CD8-positive, alpha-beta memory T cell (primary cell): ENCODE measurements around the gene CHKA. TPM values are rescaled to one million over a fixed set of nuclear protein-coding genes. Genes with fewer than 3 reads are reported as not detected.

Source experiments
- CTCF ChIA-PET: fragments of 350-600 bp; sonication (Branson Sonifier 250); formaldehyde crosslinking; loops from one replicate; lab custom pipeline; 2021; ENCODE audit warnings: antibody characterized with exemption; lab: Charles Lee
- POLR2A ChIA-PET: fragments of 350-600 bp; sonication (Branson Sonifier 250); formaldehyde crosslinking; loops from one replicate; lab custom pipeline; 2021; ENCODE audit warnings: antibody characterized with exemption; lab: Charles Lee
- DNase-seq, 5 donors: peaks; one replicate each; pipeline versions ENCODE4 v3.0.0 to v3.0.0-alpha.2; 2020 to 2022; ENCODE audit warnings: mixed read lengths in 1 of 5
- H3K27ac ChIP-seq: one replicate; pipeline ENCODE4 v1.7.0; 2013; ENCODE audit warnings: low read depth, mild to moderate bottlenecking, low read length, moderate library complexity
- H3K27me3 ChIP-seq: 2 replicates; pipeline ENCODE4 v1.7.0; 2013; ENCODE audit warnings: low read length, mild to moderate bottlenecking; ENCODE audit not compliant: insufficient read depth, poor library complexity, severe bottlenecking
- H3K36me3 ChIP-seq: 2 replicates; pipeline ENCODE4 v1.7.0; 2013; ENCODE audit warnings: mild to moderate bottlenecking, low read length, moderate library complexity; ENCODE audit not compliant: insufficient read depth
- H3K4me1 ChIP-seq: 2 replicates; pipeline ENCODE4 v1.7.0; 2013; ENCODE audit warnings: mild to moderate bottlenecking, low read length, moderate library complexity; ENCODE audit not compliant: insufficient read depth
- H3K4me3 ChIP-seq: 2 replicates; pipeline ENCODE4 v1.7.0; 2013; ENCODE audit warnings: mild to moderate bottlenecking, low read length
- H3K9me3 ChIP-seq: 2 replicates; pipeline ENCODE4 v1.7.0; 2013; ENCODE audit warnings: mild to moderate bottlenecking, low read length
- H3K27ac Mint-ChIP-seq, 8 donors: one replicate each; pipeline ENCODE4 v1.8.0; 2020 to 2021; ENCODE audit warnings: mixed read lengths in 8 of 8, mild to moderate bottlenecking in 6 of 8, inconsistent platforms in 3 of 8, moderate library complexity in 3 of 8
- H3K27me3 Mint-ChIP-seq, 2 donors: one replicate each; pipeline ENCODE4 v1.8.0; 2020 to 2021; ENCODE audit warnings: mixed read lengths in 2 of 2, mild to moderate bottlenecking in 1 of 2, moderate library complexity in 1 of 2
- H3K36me3 Mint-ChIP-seq, 3 donors: one replicate each; pipeline ENCODE4 v1.8.0; 2020 to 2021; ENCODE audit warnings: mixed read lengths in 3 of 3, inconsistent platforms in 1 of 3, mild to moderate bottlenecking in 1 of 3
- H3K4me1 Mint-ChIP-seq, 3 donors: one replicate each; pipeline ENCODE4 v1.8.0; 2020 to 2021; ENCODE audit warnings: mixed read lengths in 3 of 3, inconsistent platforms in 1 of 3, mild to moderate bottlenecking in 1 of 3
- H3K4me3 Mint-ChIP-seq, 7 donors: one replicate each; pipeline ENCODE4 v1.8.0; 2020 to 2021; ENCODE audit warnings: mixed read lengths in 7 of 7, mild to moderate bottlenecking in 6 of 7, moderate library complexity in 4 of 7, inconsistent platforms in 2 of 7
- H3K9me3 Mint-ChIP-seq, 5 donors: one replicate each; pipeline ENCODE4 v1.8.0; 2020 to 2022; ENCODE audit warnings: mixed read lengths in 5 of 5, mild to moderate bottlenecking in 3 of 5, moderate library complexity in 2 of 5, inconsistent platforms in 1 of 5
- polyA plus RNA-seq: library from polyadenylated mRNA; unstranded; fragments of 300-500 nt; fragmentation: Illumina TruSeq; gene quantifications from one replicate; pipeline ENCODE4 v1.2.3, GENCODE V29; 2021
- total RNA-seq, 2 experiments: library from RNA; stranded (reverse); gene quantifications; one replicate each; pipeline ENCODE4 v1.2.3, GENCODE V29; 2021

CHKA gene
- total and polyA plus RNA-seq, 3 experiments from 2014 or later, result 3.1 to 14.0 (median 11.6) TPM

DNA sequence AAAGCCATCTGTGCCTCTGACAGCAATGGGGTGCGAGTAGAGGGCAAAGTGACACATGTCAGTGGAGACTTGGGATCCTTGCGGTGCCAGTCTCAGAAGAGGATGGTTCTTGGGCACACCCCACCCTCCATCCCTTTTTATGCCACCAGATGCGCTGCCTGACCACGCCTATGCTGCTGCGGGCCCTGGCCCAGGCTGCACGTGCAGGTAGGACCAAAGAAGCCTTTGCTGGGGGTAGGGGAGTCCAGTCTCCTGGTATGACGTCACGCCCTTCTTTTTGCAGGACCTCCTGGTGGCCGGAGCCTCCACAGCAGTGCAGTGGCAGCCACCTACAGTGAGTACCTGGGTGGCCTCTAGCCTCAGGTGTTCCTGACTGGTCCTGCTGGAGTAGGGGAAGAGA is 89.2 kb downstream of the CHKA start:
- peaks cover 0 to 3% of the 10 kb centered on the region in 2 donors for H3K27me3 Mint-ChIP-seq
- ChIA-PET CTCF (no interaction called here), POLR2A (interaction anchor here (2.6 kb wide), 1 partner anchor 9 kb away, joined by 7 read pairs; no protein-coding TSS in a partner anchor)
- no peak overlapping the region for H3K27ac ChIP-seq
- peak overlapping the region; percentile 48 to 96 (median 71) for H3K27ac Mint-ChIP-seq
- peaks cover 18 to 33% (median 22%) of the 10 kb centered on the region in 3 donors for H3K4me1 Mint-ChIP-seq
- peaks cover 24% of the 10 kb centered on the region for H3K4me1 ChIP-seq
- H3K36me3 ChIP-seq, result peaks cover 12% of the 10 kb centered on the region
- H3K9me3 Mint-ChIP-seq, result no peaks in the 10 kb centered on the region
- peak overlapping the region; percentile 72 to 99 (median 93) for H3K4me3 Mint-ChIP-seq
- H3K9me3 ChIP-seq, result no peaks in the 10 kb centered on the region
- H3K27me3 ChIP-seq, result no peaks in the 10 kb centered on the region
- H3K4me3 ChIP-seq, result peak overlapping the region; percentile 72
- DNase-seq, result no peak
- peaks cover 0 to 32% (median 0%) of the 10 kb centered on the region in 3 donors for H3K36me3 Mint-ChIP-seq

DNA sequence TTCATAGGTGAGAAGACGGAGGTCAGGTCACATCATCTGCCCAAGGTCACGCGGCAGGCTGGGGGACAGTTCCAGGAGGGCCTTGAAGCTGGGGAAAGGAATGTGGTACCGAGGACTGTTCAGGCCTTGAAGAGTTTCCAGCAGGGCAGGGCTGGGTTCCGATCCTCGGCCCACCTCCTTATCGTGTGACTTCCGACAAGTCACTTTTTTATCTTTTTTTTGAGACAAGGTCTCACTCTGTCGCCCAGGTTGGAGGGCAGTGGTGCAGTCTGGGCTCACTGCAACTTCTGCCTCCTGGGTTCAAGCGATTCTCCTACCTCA is 90.1 kb downstream of the CHKA start:
- H3K4me1 Mint-ChIP-seq, result peaks cover 12 to 24% (median 20%) of the 10 kb centered on the region in 3 donors
- peak overlapping the region; percentile 57 to 96 (median 93) for H3K27ac Mint-ChIP-seq
- H3K4me3 ChIP-seq, result peak overlapping the region; percentile 72
- H3K9me3 Mint-ChIP-seq, result no peaks in the 10 kb centered on the region
- H3K9me3 ChIP-seq, result no peaks in the 10 kb centered on the region
- no peak for DNase-seq
- peak overlapping the region; percentile 89 to 99 (median 96) for H3K4me3 Mint-ChIP-seq
- H3K27me3 ChIP-seq, result no peaks in the 10 kb centered on the region
- peak overlapping the region; percentile 74 for H3K27ac ChIP-seq
- peaks cover 12% of the 10 kb centered on the region for H3K36me3 ChIP-seq
- H3K36me3 Mint-ChIP-seq, result peaks cover 0 to 27% (median 0%) of the 10 kb centered on the region in 3 donors
- ChIA-PET POLR2A (interaction anchor here (2.6 kb wide), 1 partner anchor 10 kb away, joined by 7 read pairs; no protein-coding TSS in a partner anchor), CTCF (interaction anchor here (1.2 kb wide), 1 partner anchor 75 kb away, joined by 3 read pairs; no protein-coding TSS in a partner anchor)
- peaks cover 15% of the 10 kb centered on the region for H3K4me1 ChIP-seq
- H3K27me3 Mint-ChIP-seq, result peaks cover 0 to 3% of the 10 kb centered on the region in 2 donors

DNA sequence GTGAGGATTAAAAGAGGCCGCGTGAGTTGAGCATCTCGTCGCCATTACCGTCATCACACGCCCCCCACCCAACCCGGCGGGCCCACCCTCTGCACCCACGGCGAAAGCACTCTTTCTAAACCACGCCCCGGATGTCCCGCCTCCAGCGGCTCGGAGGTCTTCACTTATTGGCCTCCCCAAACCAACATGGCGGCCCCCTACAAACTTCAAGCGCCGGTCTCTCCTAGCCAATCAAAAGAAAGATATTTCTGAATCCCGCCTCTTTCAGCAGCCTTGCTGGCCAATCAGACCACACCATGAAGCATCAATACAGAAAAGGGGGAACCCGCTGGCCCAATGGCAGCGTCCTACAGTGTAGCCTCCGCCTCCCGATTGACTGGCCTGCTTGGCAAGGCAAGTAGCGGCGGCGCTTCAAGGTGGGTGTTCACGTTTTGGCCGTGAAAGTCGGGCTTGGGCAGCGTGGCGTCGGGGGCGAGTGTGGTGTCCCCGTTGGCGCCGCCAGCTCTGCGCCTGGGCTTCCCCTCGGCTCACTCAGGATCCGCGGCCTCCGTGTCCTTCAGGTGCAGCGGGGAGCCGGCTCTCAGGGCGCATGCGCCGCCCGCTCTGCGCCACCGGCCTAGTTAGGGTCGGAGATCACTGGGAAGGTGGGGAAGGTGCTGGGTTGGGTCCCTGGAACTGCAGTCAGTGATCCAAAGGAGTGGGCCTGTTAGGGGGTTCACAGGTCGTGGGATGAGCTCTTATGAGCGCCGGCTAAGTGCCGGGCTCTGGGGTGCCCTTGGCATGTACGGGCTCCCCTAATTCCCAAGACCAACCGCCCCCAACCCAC is 90.7 kb downstream of the CHKA start, which contains the start of gene NDUFS8:
Gene NDUFS8, plus strand, starts transcription at position 364 of the 826 bp plus-strand sequence. CDS start 1,471 bp downstream, outside the sequence.
- Histone ChIP-seq H3K4me1 (peaks cover 15% of the 10 kb centered on the region), H3K27ac (peak within 1 kb of the TSS; percentile 74), H3K4me3 (peak within 1 kb of the TSS; percentile 72), H3K9me3 (no peaks in the 10 kb centered on the region), H3K27me3 (no peaks in the 10 kb centered on the region), H3K36me3 (peaks cover 12% of the 10 kb centered on the region)
- H3K27ac Mint-ChIP-seq, result peak within 1 kb of the TSS; percentile 57 to 96 (median 93)
- CTCF ChIA-PET, result interaction anchor here (1.2 kb wide), 1 partner anchor 75 kb away, joined by 3 read pairs; no protein-coding TSS in a partner anchor
- H3K4me1 Mint-ChIP-seq, result peaks cover 12 to 24% (median 20%) of the 10 kb centered on the region in 3 donors
- H3K4me3 Mint-ChIP-seq, result peak within 1 kb of the TSS; percentile 89 to 99 (median 96)
- peak; percentile 90 to 98 (median 97) for DNase-seq
- peaks cover 0 to 1% (median 0%) of the 10 kb centered on the region in 5 donors for H3K9me3 Mint-ChIP-seq
- POLR2A ChIA-PET, result interaction anchor here (2.6 kb wide), 1 partner anchor 11 kb away, joined by 7 read pairs; no protein-coding TSS in a partner anchor
- peaks cover 0 to 26% (median 0%) of the 10 kb centered on the region in 3 donors for H3K36me3 Mint-ChIP-seq
- peaks cover 0 to 3% of the 10 kb centered on the region in 2 donors for H3K27me3 Mint-ChIP-seq

DNA sequence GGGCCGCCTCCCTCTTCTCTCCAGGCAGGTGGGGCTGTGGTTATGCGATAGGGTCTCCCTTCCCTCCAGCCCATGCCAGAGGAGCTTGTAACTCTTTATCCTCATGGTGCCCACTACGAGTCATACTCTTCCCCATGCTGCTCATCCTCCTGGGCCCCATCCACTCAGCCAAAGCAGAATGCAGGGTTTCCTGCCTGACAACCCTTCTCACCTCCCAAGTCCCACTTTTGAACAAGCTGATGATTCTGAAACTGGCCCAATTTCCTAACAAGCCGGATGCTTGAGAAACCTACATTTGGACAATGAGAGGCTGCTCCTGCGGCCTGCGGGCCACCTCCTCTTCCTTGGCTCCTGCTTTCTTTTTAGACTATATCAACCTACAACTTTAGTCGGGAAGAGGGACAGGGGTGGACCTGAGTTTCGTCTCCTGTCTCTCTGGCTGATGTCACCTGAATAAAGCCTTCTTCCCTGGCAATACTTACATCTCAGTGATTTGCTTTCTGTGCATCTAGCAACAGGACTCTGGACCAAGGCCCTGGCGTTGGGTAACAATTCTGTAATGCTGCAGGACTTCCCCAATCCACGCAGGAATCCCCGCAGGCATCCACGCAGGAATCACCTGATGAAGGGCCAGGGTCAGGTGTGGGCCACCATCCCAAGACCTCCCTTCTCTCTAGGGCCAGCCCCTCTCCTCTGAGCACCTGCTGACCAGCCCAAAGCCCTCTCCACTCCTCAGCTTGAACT is 92.2 kb downstream of the CHKA start:
- Mint-ChIP-seq H3K27ac (no peak overlapping the region), H3K9me3 (peaks cover 0 to 5% (median 0%) of the 10 kb centered on the region in 5 donors), H3K36me3 (peaks cover 0 to 19% (median 0%) of the 10 kb centered on the region in 3 donors), H3K4me3 (peak overlapping the region in 6 of 7 donors; percentile 51 to 98 (median 94)), H3K4me1 (peaks cover 12 to 24% (median 20%) of the 10 kb centered on the region in 3 donors), H3K27me3 (peaks cover 0 to 3% of the 10 kb centered on the region in 2 donors)
- CTCF ChIA-PET, result no interaction called here
- no peaks in the 10 kb centered on the region for H3K9me3 ChIP-seq
- H3K27ac ChIP-seq, result no peak overlapping the region
- H3K27me3 ChIP-seq, result no peaks in the 10 kb centered on the region
- no peak for DNase-seq
- peaks cover 9% of the 10 kb centered on the region for H3K36me3 ChIP-seq
- no peak overlapping the region for H3K4me3 ChIP-seq
- H3K4me1 ChIP-seq, result peaks cover 15% of the 10 kb centered on the region
- POLR2A ChIA-PET, result interaction anchor here (2.6 kb wide), 1 partner anchor 12 kb away, joined by 7 read pairs; no protein-coding TSS in a partner anchor

DNA sequence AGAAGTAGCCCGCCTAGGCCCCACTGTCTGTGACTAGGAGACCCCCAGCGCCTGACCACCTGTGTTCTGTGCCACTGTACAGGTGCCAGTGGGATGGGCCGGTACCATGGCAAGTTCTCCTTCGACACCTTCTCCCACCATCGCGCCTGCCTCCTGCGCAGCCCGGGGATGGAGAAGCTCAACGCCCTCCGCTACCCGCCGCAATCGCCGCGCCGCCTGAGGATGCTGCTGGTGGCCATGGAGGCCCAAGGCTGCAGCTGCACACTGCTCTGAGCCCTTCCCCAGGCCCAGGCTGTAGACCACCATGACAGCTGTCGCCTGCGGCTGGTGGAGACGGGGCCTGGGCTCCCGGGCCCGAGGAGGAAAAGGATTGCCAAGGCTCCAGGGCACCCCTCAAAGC is 93.5 kb downstream of the CHKA start:
- CTCF ChIA-PET, result no interaction called here
- Mint-ChIP-seq H3K4me1 (peaks cover 12 to 24% (median 20%) of the 10 kb centered on the region in 3 donors), H3K36me3 (peaks cover 0 to 13% (median 0%) of the 10 kb centered on the region in 3 donors), H3K4me3 (no peak overlapping the region), H3K27ac (no peak overlapping the region), H3K27me3 (peaks cover 0 to 3% of the 10 kb centered on the region in 2 donors), H3K9me3 (peaks cover 0 to 5% (median 0%) of the 10 kb centered on the region in 5 donors)
- H3K27ac ChIP-seq, result no peak overlapping the region
- peaks cover 15% of the 10 kb centered on the region for H3K4me1 ChIP-seq
- H3K4me3 ChIP-seq, result no peak overlapping the region
- POLR2A ChIA-PET, result no interaction called here
- H3K9me3 ChIP-seq, result no peaks in the 10 kb centered on the region
- no peaks in the 10 kb centered on the region for H3K27me3 ChIP-seq
- no peak for DNase-seq
- no peaks in the 10 kb centered on the region for H3K36me3 ChIP-seq

DNA sequence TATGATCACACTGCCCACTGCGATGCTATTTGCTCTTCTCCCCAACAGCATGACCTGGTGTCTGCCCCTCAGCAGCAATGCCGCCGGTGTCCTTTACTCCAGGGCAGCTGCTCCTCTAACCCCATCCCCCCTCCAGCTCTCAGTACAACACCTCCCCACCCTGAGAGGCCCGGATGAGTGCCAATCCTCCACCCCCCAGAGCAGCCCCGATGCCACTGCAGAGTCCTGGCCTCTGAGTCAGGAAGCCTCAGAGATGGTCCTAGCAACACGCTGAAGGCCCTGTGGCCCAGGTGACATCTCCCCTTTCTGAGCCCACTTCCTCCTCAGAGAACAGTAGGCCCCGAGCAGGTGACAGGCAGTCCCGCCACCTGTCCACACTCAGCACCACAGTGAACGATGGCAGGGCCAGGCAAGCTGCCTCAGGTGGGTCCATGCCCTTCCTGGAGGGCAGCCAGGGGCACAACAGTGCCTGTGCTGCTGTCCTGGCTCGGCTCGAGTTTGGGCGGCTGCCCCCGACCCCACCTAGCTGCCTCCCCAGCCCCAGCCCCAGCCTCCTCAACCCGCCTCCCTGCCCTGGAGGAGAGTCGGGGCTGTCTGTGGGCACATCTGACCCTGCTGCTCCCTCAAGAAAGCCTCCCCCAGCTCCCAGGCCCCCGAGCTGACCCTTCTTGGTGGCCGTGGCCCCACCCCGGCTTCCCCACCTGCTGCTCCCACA is 94.6 kb downstream of the CHKA start:
- Histone ChIP-seq H3K4me3 (no peak overlapping the region), H3K4me1 (peaks cover 7% of the 10 kb centered on the region), H3K36me3 (no peaks in the 10 kb centered on the region), H3K27me3 (no peaks in the 10 kb centered on the region), H3K27ac (no peak overlapping the region), H3K9me3 (no peaks in the 10 kb centered on the region)
- DNase-seq, result no peak
- POLR2A ChIA-PET, result no interaction called here
- CTCF ChIA-PET, result no interaction called here
- Mint-ChIP-seq H3K36me3 (peaks cover 0 to 9% (median 0%) of the 10 kb centered on the region in 3 donors), H3K4me1 (peaks cover 8 to 18% (median 16%) of the 10 kb centered on the region in 3 donors), H3K4me3 (peak overlapping the region in 1 of 7 donors; percentile 38), H3K27ac (no peak overlapping the region), H3K27me3 (peaks cover 0 to 3% of the 10 kb centered on the region in 2 donors), H3K9me3 (peaks cover 0 to 5% (median 0%) of the 10 kb centered on the region in 5 donors)

DNA sequence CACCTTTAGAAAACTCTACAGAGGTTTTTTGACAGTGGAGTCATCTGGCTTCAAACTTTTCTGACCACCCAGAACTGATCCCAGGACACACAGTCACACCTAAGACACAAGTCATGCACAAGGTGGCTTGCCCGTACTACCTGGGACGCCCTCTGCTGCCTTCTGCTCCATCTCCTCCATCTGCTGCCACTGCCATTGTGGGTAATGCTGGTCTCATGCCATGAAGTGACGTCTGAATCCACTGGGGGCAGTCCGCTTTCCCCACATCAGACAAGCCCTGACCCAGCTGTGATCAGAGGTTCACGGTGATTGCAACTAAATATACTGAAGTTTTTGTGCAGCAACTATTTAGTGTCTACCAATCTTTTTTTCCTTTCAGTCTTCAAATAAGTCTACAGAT is 96.1 kb downstream of the CHKA start:
- Histone ChIP-seq H3K9me3 (no peaks in the 10 kb centered on the region), H3K4me3 (no peak overlapping the region), H3K27me3 (no peaks in the 10 kb centered on the region), H3K36me3 (no peaks in the 10 kb centered on the region), H3K27ac (no peak overlapping the region), H3K4me1 (no peaks in the 10 kb centered on the region)
- Mint-ChIP-seq H3K36me3 (no peaks in the 10 kb centered on the region), H3K27me3 (no peaks in the 10 kb centered on the region), H3K4me1 (peaks cover under 1 to 6% (median 6%) of the 10 kb centered on the region in 3 donors), H3K27ac (peak overlapping the region in 1 of 8 donors; percentile 44), H3K9me3 (peaks cover 0 to 5% (median 0%) of the 10 kb centered on the region in 5 donors), H3K4me3 (peak overlapping the region in 1 of 7 donors; percentile 15)
- POLR2A ChIA-PET, result no interaction called here
- CTCF ChIA-PET, result no interaction called here
- DNase-seq, result peak in 1 of 5 donors; percentile 29
